ENCODE data around the gene NKAIN2. TPM values are rescaled to one million over a fixed set of nuclear protein-coding genes. Genes with fewer than 3 reads are reported as not detected.

NKAIN2 gene
- polyA plus RNA-seq, 1 of the 3 experiments (the other 2 are of a cell fraction), result not detected

DNA sequence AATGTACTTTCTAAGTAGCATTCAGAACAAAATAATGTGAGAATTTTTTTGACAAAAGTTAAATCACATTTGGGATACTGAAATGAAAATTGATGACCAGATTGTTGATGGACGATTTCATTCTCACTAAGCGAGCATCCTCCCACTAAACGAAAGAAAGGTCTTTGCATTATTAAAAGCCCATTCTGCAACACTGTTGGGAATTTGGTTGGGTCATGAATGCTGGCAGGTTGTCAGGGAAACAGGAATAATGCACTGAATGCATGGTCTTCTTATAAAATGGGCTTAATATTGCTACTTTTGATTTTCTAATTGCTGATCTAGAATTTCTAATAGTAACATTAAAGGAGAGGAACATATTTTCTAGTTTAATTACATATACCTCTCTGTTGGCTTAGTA is 229.8 kb downstream of the NKAIN2 start:
- no peaks in the 10 kb centered on the region for H3K9me2 ChIP-seq
- no peaks in the 10 kb centered on the region for H3K36me3 ChIP-seq (replicated peaks in 1 of 2; ENCODE audit: control insufficient read depth in 1 of 2, insufficient read depth in 2 of 2, low read length in 1 of 2)
- no peak overlapping the region for H3K9ac ChIP-seq
- H2AFZ ChIP-seq (ENCODE audit: low read depth), result no peak overlapping the region
- H3K4me1 ChIP-seq (ENCODE audit: control insufficient read depth in 1 of 2, insufficient read depth in 2 of 2, low read depth in 1 of 2, low read length in 1 of 2), result no peaks in the 10 kb centered on the region
- no peak overlapping the region for H3K27ac ChIP-seq (ENCODE audit: low read depth in 2 of 2, low read length in 1 of 2)
- H3F3A ChIP-seq (replicated peaks; ENCODE audit: insufficient read depth), result no peaks in the 10 kb centered on the region
- POLR2A ChIA-PET, result no interaction called here
- DNase-seq, result no peak
- no peaks in the 10 kb centered on the region for H4K20me1 ChIP-seq (ENCODE audit: insufficient read depth)
- H3K4me3 ChIP-seq (ENCODE audit: low read depth in 2 of 2, low read length in 1 of 2), result no peak overlapping the region
- no peaks in the 10 kb centered on the region for H3K27me3 ChIP-seq (ENCODE audit: insufficient read depth)
- CTCF ChIA-PET, result no interaction called here
- H3K9me3 ChIP-seq, result no peaks in the 10 kb centered on the region
- no peaks in the 10 kb centered on the region for H3K79me2 ChIP-seq (ENCODE audit: insufficient read depth)
- 0% methylated on average over 3 of the region's 3 CpGs for WGBS (ENCODE audit: low lambda C conversion rate)
- TF ChIP-seq EZH2phosphoT487 (IDR thresholded peaks at IDR 0.05; ENCODE audit: borderline replicate concordance, low read depth) (no peak), RFX5 (IDR thresholded peaks at IDR 0.05; ENCODE audit: low read length) (no peak), RCOR1 (IDR thresholded peaks at IDR 0.05; ENCODE audit: low read length) (no peak), TAF1 (IDR thresholded peaks at IDR 0.05; ENCODE audit: borderline replicate concordance, low read depth, low read length) (no peak), GATA2 (CRISPR knock-in tag; IDR thresholded peaks at IDR 0.05) (no peak)
- TF ChIP-seq, protein P1, sequence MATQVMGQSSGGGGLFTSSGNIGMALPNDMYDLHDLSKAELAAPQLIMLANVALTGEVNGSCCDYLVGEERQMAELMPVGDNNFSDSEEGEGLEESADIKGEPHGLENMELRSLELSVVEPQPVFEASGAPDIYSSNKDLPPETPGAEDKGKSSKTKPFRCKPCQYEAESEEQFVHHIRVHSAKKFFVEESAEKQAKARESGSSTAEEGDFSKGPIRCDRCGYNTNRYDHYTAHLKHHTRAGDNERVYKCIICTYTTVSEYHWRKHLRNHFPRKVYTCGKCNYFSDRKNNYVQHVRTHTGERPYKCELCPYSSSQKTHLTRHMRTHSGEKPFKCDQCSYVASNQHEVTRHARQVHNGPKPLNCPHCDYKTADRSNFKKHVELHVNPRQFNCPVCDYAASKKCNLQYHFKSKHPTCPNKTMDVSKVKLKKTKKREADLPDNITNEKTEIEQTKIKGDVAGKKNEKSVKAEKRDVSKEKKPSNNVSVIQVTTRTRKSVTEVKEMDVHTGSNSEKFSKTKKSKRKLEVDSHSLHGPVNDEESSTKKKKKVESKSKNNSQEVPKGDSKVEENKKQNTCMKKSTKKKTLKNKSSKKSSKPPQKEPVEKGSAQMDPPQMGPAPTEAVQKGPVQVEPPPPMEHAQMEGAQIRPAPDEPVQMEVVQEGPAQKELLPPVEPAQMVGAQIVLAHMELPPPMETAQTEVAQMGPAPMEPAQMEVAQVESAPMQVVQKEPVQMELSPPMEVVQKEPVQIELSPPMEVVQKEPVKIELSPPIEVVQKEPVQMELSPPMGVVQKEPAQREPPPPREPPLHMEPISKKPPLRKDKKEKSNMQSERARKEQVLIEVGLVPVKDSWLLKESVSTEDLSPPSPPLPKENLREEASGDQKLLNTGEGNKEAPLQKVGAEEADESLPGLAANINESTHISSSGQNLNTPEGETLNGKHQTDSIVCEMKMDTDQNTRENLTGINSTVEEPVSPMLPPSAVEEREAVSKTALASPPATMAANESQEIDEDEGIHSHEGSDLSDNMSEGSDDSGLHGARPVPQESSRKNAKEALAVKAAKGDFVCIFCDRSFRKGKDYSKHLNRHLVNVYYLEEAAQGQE (IDR thresholded peaks at IDR 0.05; ENCODE audit: low read depth, low read length), result no peak
- no peak overlapping the region for H3K4me2 ChIP-seq

DNA sequence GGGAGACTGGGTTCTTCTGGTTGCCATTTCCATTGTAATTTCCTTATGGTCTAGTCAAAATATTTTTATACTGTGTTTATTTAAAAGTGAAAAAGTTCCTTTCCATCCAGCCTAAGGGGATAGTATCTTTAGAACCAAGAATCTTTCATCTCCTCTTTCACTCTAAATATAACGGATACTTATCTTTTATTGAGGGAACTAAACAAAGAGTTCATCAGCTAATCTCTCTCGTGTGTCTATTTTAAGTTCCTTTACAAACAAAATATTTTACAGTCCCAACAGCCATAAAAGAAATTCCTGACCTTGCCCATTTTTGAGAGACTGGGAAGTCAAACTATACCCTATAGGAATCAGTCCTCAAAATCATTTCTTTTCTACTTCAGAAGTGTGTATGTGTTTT is 232.7 kb downstream of the NKAIN2 start:
- 3% methylated on average over 2 of the region's 2 CpGs for WGBS (ENCODE audit: low lambda C conversion rate)
- Histone ChIP-seq H3K27me3 (ENCODE audit: insufficient read depth) (no peaks in the 10 kb centered on the region), H2AFZ (ENCODE audit: low read depth) (no peak overlapping the region), H4K20me1 (ENCODE audit: insufficient read depth) (no peaks in the 10 kb centered on the region), H3K9ac (no peak overlapping the region), H3K36me3 (replicated peaks in 1 of 2; ENCODE audit: control insufficient read depth in 1 of 2, insufficient read depth in 2 of 2, low read length in 1 of 2) (no peaks in the 10 kb centered on the region), H3K4me1 (ENCODE audit: control insufficient read depth in 1 of 2, insufficient read depth in 2 of 2, low read depth in 1 of 2, low read length in 1 of 2) (no peaks in the 10 kb centered on the region), H3K4me2 (no peak overlapping the region), H3K79me2 (ENCODE audit: insufficient read depth) (no peaks in the 10 kb centered on the region), H3K9me3 (no peaks in the 10 kb centered on the region), H3F3A (replicated peaks; ENCODE audit: insufficient read depth) (no peaks in the 10 kb centered on the region), H3K9me2 (no peaks in the 10 kb centered on the region), H3K4me3 (ENCODE audit: low read depth in 2 of 2, low read length in 1 of 2) (no peak overlapping the region), H3K27ac (ENCODE audit: low read depth in 2 of 2, low read length in 1 of 2) (no peak overlapping the region)
- POLR2A ChIA-PET, result no interaction called here
- CTCF ChIA-PET, result no interaction called here
- DNase-seq, result no peak
- TF ChIP-seq FOSL2 (IDR thresholded peaks at IDR 0.05; ENCODE audit: borderline replicate concordance, low read depth) (no peak), YY1 (IDR thresholded peaks at IDR 0.05; ENCODE audit: low read depth) (no peak), TCF12 (IDR thresholded peaks at IDR 0.05) (no peak), ELF1 (IDR thresholded peaks at IDR 0.05) (no peak), POLR2AphosphoS5 (IDR thresholded peaks at IDR 0.05; ENCODE audit: low read depth, low read length) (no peak), SIN3A (IDR thresholded peaks at IDR 0.05; ENCODE audit: borderline replicate concordance, low read depth, low read length) (no peak), EZH2phosphoT487 (IDR thresholded peaks at IDR 0.05; ENCODE audit: borderline replicate concordance, low read depth) (no peak), GATA2 (CRISPR knock-in tag; IDR thresholded peaks at IDR 0.05) (no peak), FOXM1 (IDR thresholded peaks at IDR 0.05; ENCODE audit: low read depth) (no peak)
- TF ChIP-seq, protein P2, sequence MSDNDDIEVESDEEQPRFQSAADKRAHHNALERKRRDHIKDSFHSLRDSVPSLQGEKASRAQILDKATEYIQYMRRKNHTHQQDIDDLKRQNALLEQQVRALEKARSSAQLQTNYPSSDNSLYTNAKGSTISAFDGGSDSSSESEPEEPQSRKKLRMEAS (IDR thresholded peaks at IDR 0.05; ENCODE audit: low read depth), result no peak
- TF ChIP-seq, protein P3, sequence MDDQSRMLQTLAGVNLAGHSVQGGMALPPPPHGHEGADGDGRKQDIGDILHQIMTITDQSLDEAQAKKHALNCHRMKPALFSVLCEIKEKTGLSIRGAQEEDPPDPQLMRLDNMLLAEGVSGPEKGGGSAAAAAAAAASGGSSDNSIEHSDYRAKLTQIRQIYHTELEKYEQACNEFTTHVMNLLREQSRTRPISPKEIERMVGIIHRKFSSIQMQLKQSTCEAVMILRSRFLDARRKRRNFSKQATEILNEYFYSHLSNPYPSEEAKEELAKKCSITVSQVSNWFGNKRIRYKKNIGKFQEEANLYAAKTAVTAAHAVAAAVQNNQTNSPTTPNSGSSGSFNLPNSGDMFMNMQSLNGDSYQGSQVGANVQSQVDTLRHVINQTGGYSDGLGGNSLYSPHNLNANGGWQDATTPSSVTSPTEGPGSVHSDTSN (IDR thresholded peaks at IDR 0.05), result no peak
- TF ChIP-seq, protein P4, sequence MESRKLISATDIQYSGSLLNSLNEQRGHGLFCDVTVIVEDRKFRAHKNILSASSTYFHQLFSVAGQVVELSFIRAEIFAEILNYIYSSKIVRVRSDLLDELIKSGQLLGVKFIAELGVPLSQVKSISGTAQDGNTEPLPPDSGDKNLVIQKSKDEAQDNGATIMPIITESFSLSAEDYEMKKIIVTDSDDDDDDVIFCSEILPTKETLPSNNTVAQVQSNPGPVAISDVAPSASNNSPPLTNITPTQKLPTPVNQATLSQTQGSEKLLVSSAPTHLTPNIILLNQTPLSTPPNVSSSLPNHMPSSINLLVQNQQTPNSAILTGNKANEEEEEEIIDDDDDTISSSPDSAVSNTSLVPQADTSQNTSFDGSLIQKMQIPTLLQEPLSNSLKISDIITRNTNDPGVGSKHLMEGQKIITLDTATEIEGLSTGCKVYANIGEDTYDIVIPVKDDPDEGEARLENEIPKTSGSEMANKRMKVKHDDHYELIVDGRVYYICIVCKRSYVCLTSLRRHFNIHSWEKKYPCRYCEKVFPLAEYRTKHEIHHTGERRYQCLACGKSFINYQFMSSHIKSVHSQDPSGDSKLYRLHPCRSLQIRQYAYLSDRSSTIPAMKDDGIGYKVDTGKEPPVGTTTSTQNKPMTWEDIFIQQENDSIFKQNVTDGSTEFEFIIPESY (IDR thresholded peaks at IDR 0.05; ENCODE audit: borderline replicate concordance, low read depth), result no peak
- TF ChIP-seq, protein P1 (IDR thresholded peaks at IDR 0.05; ENCODE audit: low read depth, low read length), result no peak

All from SK-N-SH (cell line).